Right ventricle myocardium inferior (tissue), 1 donor: Measurements from ENCODE around the gene SLCO3A1. TPM values are rescaled to one million over a fixed set of nuclear protein-coding genes. Genes with fewer than 3 reads are reported as not detected.
A peak's percentile ranks its signal among the peaks of the same experiment; 100 is the strongest.
"Not testable (repeated sequence)": the region's sequence is repeated elsewhere in the genome, so short reads cannot be mapped to it uniquely, and the experiment has no call there.

Experiments
- ATAC-seq: fragments of 200-7000 bp; cut with Tn5 transposase; one replicate; pipeline ENCODE4 v1.9.1; 2020; ENCODE audit warnings: mild to moderate bottlenecking, moderate library complexity
- DNase-seq: peaks from one replicate; pipeline ENCODE4 v3.0.0; 2021; ENCODE audit errors: missing footprints
- intact Hi-C: fragments of 100-400 bp; cut with DNase I; formaldehyde crosslinking; loops from one replicate; pipeline ENCODE4 v1.11.0; 2022
- total RNA-seq: library from RNA; stranded (reverse); fragmentation: NEBNext Ultra II Directional; extraction: Animal tissue kit (Norgen Biotek cat#: 25700); gene quantifications from one replicate; pipeline ENCODE4 v1.2.1, GENCODE V29; 2021
- donor health status: DM: no; HTN: yes; CAD: no; lungs with severe emphysema.

The SLCO3A1 gene
- total RNA-seq, 1 donor from 2014 or later = 45.9 TPM

- intact Hi-C loops = loop anchor here (5.0 kb wide), 1 partner anchor 108 kb away; no protein-coding TSS in a partner anchor
- no peak for DNase-seq
- peak; percentile 79 for ATAC-seq
Observed at GRCh38 chr15:92205255-92205739, 351.8 kb downstream of the SLCO3A1 start.

GRCh38 chr15:92207601-92208000 lies 354.1 kb downstream of the SLCO3A1 start:
- ATAC-seq, DNase-seq: not testable (repeated sequence)
- intact Hi-C loops = loop anchor here (5.0 kb wide), 1 partner anchor 110 kb away; no protein-coding TSS in a partner anchor
